DND-41 (cell line): ENCODE results near the gene CSNK1E.

Source experiments
- ATAC-seq: fragments of 200-7000 bp; cut with Tn5 transposase; 3 replicates; pipeline ENCODE4 v1.9.1; 2021; ENCODE audit warnings: low read depth; ENCODE audit not compliant: insufficient read depth
- DNase-seq: peaks from one replicate; pipeline ENCODE4 v3.0.0-alpha.2; 2020
- H2AFZ ChIP-seq: 2 replicates; pipeline ENCODE4 v1.6.0; 2012; ENCODE audit warnings: low read depth, low read length
- H3K27ac ChIP-seq: 2 replicates; pipeline ENCODE4 v1.5.1; 2012; ENCODE audit warnings: low read length, inconsistent platforms
- H3K27me3 ChIP-seq: fragments of 200-600 bp; sonication (generic); 2 replicates; pipeline ENCODE4 v1.6.0; 2012; ENCODE audit warnings: low read length, mild to moderate bottlenecking, inconsistent platforms; ENCODE audit not compliant: insufficient read depth, poor library complexity
- H3K36me3 ChIP-seq: 2 replicates; pipeline ENCODE4 v1.5.1; 2012; ENCODE audit warnings: low read length, inconsistent platforms; ENCODE audit not compliant: insufficient read depth
- H3K4me1 ChIP-seq: 2 replicates; pipeline ENCODE4 v1.5.1; 2012; ENCODE audit warnings: mild to moderate bottlenecking, low read length; ENCODE audit not compliant: insufficient read depth
- H3K4me2 ChIP-seq: 2 replicates; pipeline ENCODE4 v1.6.0; 2012; ENCODE audit warnings: mild to moderate bottlenecking, moderate library complexity, low read length, inconsistent platforms; ENCODE audit not compliant: insufficient read depth
- H3K4me3 ChIP-seq, 2 experiments: fragments of 200-600 bp in 1 of 2; shearing (Covaris generic) in 1 of 2; 2 replicates each; pipeline ENCODE4 v1.5.1; 2012 to 2016; ENCODE audit warnings: inconsistent platforms in 2 of 2, low read length in 2 of 2, mild to moderate bottlenecking in 2 of 2, low read depth in 1 of 2, moderate library complexity in 1 of 2
- H3K79me2 ChIP-seq: 2 replicates; pipeline ENCODE4 v1.6.0; 2012; ENCODE audit warnings: low read length, inconsistent platforms; ENCODE audit not compliant: insufficient read depth
- H3K9ac ChIP-seq: 2 replicates; pipeline ENCODE4 v1.6.0; 2012; ENCODE audit warnings: low read depth, mild to moderate bottlenecking, inconsistent platforms, low read length, moderate library complexity
- H3K9me3 ChIP-seq: 2 replicates; pipeline ENCODE4 v1.5.1; 2012; ENCODE audit warnings: low read length, moderate library complexity, mild to moderate bottlenecking, inconsistent platforms; ENCODE audit not compliant: insufficient read depth, severe bottlenecking
- H4K20me1 ChIP-seq: 2 replicates; pipeline ENCODE4 v1.6.0; 2012; ENCODE audit warnings: low read length; ENCODE audit not compliant: insufficient read depth
- CTCF ChIP-seq: IDR thresholded peaks from 2 replicates; pipeline ENCODE4 v1.5.1; 2012; ENCODE audit warnings: borderline replicate concordance, low read length, moderate library complexity, mild to moderate bottlenecking; ENCODE audit not compliant: poor library complexity, severe bottlenecking; ENCODE audit errors: extremely low read depth
- EZH2 ChIP-seq: IDR thresholded peaks from 3 replicates; pipeline ENCODE4 v1.6.1; 2012; ENCODE audit warnings: borderline replicate concordance, low read depth, mild to moderate bottlenecking, moderate library complexity, low read length, inconsistent platforms; ENCODE audit not compliant: severe bottlenecking

CSNK1E gene

GRCh38 chr22:38286915-38287669 lies 30.1 kb downstream of the CSNK1E start:
- Histone ChIP-seq H3K9me3 (no peaks in the 10 kb centered on the region), H3K9ac (no peak overlapping the region), H3K4me1 (no peaks in the 10 kb centered on the region), H3K4me2 (no peak overlapping the region), H2AFZ (no peak overlapping the region), H3K79me2 (no peaks in the 10 kb centered on the region), H3K27ac (no peak overlapping the region), H3K36me3 (peaks cover 19% of the 10 kb centered on the region; the same call in 1 of the 2 replicates), H4K20me1 (no peaks in the 10 kb centered on the region; the same call in 1 of the 2 replicates), H3K27me3 (no peaks in the 10 kb centered on the region), H3K4me3 (no peak overlapping the region)
- ATAC-seq, result no peak
- TF ChIP-seq CTCF (no peak), EZH2 (no peak)
- DNase-seq, result no peak

- H4K20me1 ChIP-seq, result no peaks in the 10 kb centered on the region; the same call in 1 of the 2 replicates
- H3K9me3 ChIP-seq, result no peaks in the 10 kb centered on the region
- no peak for ATAC-seq
These were observed 32.2 kb downstream of the CSNK1E start for GRCh38 chr22:38285018-38285417.

GRCh38 chr22:38284042-38284402 lies 33.2 kb downstream of the CSNK1E start:
- Histone ChIP-seq H3K27ac (no peak overlapping the region), H3K4me1 (no peaks in the 10 kb centered on the region), H3K36me3 (no peaks in the 10 kb centered on the region), H3K79me2 (no peaks in the 10 kb centered on the region), H2AFZ (no peak overlapping the region), H3K9me3 (no peaks in the 10 kb centered on the region), H3K4me3 (no peak overlapping the region), H4K20me1 (no peaks in the 10 kb centered on the region), H3K4me2 (no peak overlapping the region), H3K9ac (no peak overlapping the region), H3K27me3 (no peaks in the 10 kb centered on the region)
- DNase-seq (no peak), ATAC-seq (no peak)
- TF ChIP-seq EZH2, result no peak
- no peak for TF ChIP-seq CTCF

More at GRCh38 chr22:38285018-38285417, 32.2 kb downstream of the CSNK1E start:
- Histone ChIP-seq H2AFZ (no peak overlapping the region), H3K9ac (no peak overlapping the region), H3K27ac (no peak overlapping the region), H3K4me1 (no peaks in the 10 kb centered on the region), H3K79me2 (no peaks in the 10 kb centered on the region), H3K36me3 (0 out of 2 replicates have a peak, but pooled peaks cover 8% of the 10 kb centered on the region), H3K27me3 (no peaks in the 10 kb centered on the region), H3K4me2 (no peak overlapping the region), H3K4me3 (no peak overlapping the region)
- TF ChIP-seq EZH2 (no peak), CTCF (no peak)
- no peak for DNase-seq
